ENCODE measurements around the gene SPPL2B.

Gene SPPL2B

DNA sequence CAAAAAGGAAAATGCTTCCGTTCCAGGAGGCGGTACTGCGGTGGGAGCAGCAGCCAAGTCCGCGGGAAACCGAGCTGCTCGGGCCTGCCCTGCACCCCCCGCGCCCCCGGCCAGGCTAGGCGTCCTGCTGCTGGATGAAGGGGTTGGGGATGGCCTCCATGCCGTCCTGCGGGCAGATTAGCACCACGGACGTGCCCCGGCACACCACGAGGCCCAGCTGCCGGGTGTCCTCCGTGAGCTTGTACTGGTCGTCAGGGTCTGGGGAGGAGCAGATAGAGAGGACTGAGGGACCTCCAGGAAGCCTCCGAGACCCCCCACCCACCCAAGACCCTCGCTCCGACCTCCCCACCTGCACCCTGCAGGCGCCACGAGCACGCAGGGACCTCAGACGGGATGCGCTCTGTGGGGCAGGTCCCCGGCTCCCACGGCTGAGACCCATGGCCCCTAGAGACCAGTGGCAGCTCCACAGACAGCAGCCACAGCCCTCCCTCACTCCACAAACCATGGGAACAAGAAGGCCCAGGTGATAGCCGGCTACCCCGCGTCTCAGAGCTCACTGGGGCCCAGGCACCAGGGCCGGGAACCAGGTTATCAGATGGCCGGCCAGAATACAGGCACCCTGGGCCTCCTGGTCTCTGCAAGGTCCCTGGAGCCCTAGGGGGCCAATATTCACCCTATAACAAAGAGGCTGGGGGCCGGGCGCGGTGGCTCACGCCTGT is 6.8 kb upstream of the SPPL2B start:
- DNase-seq (ENCODE audit: low read depth in 2 of 2), result no peak

DNA sequence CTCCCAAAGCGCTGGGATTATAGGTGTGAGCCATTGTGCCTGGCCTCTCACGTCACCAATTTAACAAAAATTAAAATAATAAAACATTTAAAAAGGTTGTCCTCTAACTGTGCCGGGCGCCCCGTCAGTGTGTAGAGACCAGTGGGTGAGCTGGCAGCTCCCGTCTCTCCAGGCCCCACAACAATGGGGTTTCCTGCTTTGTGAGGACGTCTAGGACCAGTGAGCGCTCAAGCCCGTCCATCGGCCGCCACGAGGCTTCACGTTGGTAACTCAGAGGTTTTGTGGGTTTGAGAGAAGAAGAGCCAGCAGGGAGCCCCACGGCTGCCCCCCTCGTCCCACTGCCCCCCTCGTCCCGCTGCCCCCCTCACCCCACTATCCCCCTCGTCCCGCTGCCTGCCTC is 4.8 kb upstream of the SPPL2B start:
- DNase-seq (ENCODE audit: low read depth in 2 of 2), result no peak

DNA sequence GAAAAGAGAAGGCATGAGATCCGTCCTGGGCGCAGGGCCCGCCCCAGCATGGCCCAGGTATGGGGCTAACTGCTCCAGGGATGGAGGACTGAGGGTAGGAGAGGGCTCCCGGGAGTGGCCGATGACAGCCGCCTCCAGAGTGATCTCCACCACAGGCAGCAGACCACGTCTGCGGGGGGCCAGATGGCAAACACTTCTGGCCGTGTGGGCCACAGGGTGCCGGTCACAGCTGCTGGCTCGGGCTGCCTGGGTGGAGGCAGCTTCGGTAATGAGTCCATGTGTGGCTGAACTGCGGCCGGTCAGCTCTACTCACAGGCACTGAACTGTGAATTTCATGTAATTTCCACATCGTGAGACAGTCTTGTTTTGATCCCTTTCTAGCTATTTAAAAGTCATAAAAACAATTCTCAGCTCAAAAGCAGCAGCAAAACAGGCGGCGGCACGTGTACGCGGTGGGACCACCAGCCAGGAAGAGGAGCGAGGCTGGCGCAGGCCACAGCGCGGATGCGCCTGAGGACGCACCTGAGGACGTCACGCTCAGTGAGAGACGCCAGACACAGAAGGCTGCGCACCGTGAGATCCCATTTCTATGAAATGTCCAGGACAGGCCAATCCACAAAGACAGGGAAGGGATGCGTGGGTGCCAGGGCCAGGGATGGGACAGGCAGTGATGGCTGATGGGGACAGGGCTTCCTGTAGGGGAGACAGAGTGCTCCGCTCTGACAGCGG is 4.1 kb upstream of the SPPL2B start:
- no peak for DNase-seq (ENCODE audit: low read depth in 2 of 2)

DNA sequence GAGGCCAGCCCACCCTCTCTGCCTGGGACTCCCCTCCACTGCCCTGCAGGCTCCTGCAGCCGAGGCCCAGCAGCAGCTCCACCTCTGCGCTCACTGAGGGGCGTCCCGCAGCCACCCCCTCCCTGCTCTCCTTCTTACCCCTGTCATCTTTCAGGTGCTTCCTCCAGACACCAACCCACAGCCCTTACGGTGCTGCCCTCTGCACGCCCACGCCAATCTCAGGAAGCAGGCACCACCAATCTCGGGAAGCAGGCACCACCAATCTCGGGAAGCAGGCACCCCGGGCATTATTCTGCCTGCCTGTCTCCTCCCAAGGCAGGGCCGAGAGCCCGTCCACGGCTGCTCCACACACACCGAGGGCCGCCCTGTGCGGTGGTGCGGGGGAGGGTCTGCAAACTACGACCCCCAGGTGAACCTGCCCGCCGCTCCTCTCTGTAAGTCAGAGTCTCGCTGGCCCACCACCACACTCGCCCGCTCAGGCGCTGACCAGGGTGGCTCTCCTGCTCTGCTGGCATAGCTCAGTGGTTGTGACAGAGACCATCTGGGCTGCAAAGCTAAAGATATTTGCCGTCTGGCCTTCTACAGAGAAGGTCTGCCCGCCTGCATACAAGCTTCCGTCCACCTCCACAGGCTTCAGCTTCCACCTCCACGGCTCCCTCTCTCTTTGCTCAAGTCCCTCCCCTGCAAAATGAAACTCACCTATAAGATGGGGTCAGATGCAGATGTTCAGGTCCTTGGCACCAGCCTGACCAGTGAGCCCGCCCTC is 3.0 kb upstream of the SPPL2B start:
- DNase-seq (ENCODE audit: low read depth in 2 of 2), result no peak

DNA sequence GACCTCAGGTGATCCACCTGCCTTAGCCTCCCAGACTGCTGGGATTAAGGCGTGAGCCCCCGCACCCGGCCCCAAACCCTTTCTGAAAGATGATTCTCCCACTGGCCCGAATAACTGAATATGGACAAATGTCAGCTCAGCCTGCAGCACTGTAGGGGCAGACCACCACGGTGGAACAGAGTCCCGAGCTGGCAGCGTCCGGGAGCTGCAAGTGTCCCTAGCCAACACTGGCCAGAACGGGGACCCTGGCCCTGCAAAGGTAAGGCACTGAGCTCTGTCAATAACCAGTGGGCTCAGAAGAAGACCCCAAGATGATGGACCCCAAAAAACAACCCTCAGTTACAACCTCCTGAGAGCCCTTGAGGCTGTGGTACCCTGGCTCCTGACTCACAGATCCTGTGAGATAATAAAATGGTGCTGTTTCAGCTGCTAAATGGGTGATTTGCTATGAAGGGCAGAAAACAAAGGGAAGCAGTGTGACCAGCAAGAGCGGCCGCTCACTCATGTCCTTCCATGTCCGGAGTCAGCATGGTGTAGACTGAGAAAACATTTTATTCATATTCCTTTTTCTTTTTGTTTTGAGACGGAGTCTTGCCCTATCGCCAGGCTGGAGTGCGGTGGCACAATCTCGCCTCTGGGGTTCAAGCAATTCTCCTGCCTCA is 1.7 kb upstream of the SPPL2B start:
- no peak for DNase-seq (ENCODE audit: low read depth in 2 of 2)

DNA sequence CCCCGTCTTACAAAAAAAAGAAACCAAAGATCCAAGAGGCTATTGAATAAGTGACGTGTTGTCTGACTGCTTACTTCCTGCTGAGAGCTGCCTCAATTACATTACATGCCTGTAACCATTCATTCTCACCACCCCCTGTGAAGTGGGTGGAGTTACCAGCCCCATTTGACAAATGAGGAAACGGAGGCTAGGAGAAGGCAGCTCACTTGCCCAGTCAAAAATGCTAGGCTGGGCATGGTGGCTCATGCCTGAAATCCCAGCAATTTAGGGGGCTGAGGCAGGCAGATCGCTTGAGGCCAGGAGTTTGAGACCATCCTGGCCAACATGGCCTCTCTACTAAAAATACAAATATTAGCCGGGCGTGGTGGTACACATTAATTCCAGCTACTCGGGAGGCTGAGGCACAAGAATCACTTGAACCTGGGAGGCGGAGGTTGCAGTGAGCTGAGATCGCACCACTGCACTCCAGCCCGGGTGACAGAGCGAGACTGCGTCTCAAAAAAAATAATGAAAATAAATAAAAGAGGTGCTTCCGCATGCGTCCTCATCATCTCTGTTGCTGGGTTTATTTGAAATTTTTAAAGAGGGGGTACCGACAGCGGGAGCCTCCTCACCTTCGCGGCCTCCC is 597 bp upstream of the SPPL2B start:
- peak; percentile 39 to 42 for DNase-seq (ENCODE audit: low read depth in 2 of 2)

DNA sequence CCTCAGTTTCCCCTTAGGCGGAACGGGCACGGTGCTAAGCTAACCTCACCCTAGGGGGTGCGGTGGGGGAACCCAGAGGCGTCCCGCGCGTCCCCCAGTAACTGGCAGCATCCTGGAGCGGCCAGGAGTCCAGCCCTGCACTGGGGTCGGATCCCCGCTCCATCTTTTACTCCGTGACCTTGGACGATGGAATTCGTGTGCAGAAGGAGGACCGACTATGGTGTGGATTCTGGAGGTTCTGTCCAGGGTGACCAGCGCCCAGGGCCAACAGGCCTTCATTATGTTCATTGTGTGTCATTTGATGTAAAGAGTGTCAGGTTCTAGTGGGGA is 630 bp downstream of the SPPL2B start:
- DNase-seq (ENCODE audit: low read depth in 2 of 2), result no peak

DNA sequence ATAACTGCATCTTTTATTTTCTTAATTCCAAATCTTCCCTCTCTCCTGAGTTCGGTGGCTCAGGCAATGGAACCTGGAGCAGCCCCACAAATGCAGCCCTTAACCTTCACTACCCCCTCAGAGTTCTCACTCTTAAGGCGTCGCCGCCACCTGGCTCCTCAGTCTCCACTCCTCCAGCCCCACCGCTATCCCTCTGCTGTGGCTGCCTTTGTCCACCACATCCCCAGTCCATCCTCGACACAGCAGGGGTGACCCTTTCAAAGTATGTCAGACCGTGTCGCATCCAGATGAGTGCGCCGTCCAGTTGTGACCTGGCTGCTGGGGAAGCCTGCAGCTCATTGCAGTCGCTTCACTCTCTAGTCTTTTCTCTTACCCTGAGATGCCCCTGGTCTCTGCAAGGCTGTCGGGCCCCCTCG is 1.0 kb downstream of the SPPL2B start:
- DNase-seq (ENCODE audit: low read depth in 2 of 2), result no peak

DNA sequence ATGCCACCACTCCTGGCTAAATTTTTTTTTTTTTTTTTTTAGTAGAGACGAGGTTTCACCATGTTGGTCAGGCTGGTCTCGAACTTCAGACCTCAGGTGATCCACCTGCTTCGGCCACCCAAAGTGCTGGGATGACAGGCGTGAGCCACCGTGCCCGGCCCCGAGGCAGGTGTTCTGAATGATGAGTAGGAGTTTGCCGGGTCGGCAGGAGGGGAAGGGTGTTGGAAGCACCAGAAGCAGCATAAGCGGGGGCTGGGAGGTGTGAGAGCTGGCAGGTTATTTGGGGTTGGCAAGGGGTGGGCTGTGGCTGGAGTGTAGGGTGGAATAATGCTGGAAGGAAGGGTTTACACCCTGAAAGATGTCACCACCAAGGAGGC is 1.8 kb downstream of the SPPL2B start:
- no peak for DNase-seq (ENCODE audit: low read depth in 2 of 2)

DNA sequence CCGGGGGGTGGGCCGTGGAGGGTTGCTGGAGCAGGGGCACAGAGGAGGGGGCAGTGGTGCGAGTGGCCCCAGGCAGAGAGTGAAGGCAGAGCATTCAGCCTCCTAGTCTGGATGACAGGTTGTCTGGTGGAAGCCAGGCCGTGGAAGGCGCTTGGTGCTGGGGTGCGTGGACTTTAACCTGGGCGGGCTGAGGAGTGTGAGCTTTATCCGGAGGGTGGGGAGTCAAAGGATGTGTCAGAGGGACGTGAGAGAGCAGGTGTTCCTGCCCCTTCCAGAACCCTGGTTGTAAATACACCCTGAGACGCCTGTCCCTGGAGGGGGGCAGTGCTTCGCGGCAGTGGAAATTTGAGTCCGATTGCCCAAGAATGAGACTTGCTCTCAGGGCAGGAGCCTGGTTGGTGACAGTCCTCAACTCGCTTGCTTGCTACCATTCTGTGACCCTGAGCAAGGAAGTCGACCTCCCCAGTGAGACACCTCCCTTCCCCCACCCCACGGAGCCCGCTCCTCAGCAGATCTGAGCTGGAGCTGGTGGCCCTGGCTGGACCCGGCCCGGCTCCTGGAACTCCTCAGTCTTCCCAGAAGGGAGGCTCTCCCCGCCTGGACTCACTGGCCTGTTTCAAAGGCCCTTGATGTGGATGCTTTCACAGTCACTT is 2.3 kb downstream of the SPPL2B start:
- DNase-seq (ENCODE audit: low read depth in 2 of 2), result no peak

DNA sequence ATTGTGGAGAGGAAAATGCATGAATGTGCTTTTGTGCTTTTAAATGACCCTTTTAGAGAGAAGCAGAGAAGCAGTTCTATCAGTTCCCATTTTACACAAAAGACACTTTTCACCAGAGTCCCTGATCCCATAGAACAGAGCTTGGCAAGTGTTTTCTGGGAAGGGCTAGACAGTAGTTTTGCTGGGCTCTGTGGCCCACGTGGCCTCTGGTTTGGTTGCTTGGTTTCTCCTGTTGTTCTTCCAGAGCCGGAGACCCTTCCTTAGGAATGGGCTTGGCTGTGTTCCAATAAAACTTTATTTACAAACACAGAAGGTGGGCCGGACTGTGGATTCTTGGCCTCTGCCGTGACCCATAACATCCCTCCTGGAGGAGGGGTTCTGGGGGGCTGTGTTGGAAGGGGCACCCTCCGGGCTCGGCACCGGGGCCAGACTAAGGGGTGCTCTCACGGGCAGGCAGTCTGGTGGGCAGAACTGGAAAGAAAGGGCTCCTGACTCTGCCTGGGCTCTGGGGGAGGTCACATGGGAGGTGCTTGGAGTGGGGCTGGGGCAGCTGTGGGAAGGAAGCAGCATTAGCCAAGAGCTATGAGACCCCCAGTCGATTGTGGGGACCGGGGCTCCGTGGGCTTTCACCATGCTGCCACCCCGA is 3.2 kb downstream of the SPPL2B start:
- no peak for DNase-seq (ENCODE audit: low read depth in 2 of 2)

DNA sequence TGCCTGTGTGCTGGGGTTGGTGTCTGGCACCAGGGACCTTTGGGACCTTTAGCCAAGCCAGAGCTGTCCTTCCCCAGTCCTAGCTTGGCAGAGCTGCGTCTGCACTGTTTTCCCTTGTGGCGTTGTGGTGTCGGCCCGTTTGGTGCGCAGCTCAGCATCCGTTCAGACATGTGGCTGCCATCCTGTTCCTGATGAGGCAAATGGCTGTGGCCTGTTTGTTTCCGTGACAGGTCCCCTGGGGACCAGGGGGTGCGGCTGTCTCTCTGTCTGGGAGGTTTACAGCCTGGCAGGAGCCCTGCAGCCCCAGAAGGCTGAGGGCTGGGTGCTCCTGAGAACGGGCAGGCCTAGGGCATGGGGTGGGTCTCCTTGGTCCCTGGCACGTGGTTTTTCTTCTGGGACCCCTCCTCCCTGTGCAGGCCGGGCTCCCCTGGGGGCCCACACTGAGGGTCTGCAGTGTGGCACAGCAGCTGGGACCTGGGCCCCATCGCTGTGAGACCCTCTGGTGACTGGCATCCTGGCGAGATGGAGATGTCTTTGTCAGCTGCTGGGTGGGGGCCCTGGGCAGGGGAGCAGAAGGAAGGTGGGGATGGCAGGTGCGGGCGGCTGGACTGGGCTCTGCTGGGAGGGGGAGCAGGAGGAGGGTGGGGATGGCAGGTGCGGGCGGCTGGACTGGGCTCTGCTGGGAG is 4.0 kb downstream of the SPPL2B start:
- no peak for DNase-seq (ENCODE audit: low read depth in 2 of 2)

DNA sequence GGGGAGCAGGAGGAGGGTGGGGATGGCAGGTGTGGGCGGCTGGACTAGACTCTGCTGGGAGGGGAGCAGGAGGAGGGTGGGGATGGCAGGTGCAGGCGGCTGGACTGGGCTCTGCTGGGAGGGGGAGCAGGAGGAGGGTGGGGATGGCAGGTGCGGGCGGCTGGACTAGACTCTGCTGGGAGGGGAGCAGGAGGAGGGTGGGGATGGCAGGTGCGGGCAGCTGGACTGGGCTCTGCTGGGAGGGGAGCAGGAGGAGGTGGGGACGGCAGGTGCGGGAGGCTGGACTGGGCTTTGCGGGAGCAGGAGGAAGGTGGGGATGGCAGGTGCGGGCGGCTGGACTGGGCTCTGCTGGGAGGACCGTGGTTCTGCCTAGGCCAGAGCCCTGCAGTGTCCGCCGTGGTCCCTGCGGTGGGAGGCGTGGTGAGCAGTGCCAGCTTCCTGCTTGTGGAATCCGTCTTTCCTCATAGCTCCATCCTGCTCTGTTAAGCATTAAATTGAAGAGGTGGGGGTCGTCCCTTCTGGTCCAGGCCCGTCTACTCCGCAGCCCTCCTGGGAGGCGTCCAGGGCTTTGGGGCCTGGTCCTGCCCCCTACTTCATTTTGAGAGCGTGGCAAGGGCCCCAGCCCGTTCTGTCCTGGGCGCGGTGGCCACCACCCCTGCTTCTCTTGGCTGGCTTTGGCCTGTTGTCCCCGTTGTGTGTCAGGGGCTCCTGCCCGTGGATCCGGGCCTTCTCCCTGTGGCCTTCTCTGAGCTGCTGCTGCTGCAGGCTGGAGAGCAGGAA is 4.7 kb downstream of the SPPL2B start:
- no peak for DNase-seq (ENCODE audit: low read depth in 2 of 2)

DNA sequence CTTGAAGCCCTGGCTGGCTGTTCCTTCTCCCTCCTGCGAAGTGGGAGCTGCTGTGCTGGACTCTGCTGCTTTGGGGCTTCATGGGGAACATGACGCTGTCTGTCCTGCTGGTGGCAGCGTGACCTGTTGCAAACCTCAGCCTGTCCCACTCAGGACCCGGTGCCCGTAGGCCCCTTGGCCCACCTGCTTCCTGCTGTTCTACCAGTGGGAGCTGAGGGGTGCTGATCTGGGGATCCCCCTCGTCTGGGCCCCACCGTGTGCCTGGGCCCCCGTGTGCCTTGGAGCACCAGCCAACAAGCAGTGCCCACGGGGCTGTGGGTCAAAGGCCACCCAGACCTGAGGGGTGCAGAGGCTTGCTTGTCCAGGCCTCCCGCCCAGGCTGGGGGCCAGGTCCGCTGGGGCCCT is 5.3 kb downstream of the SPPL2B start:
- no peak for DNase-seq (ENCODE audit: low read depth in 2 of 2)

DNA sequence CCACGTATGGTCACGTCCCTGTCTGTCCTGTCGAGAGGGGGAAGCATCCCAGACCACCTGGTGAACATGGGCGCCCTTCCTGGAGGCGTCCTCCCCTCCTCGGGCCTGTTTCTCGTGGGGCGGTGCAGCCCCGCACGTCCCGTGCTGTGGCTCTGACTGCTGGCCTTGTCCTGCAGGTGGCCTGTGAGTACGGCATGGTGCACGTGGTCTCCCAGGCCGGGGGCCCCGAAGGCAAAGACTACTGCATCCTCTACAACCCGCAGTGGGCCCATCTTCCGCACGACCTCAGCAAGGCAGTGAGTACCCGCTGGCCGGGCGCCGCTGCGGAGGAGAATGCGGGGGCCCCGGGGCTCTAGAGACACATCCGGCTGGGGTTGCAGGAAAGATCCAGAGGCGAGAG is 5.9 kb downstream of the SPPL2B start:
- no peak for DNase-seq (ENCODE audit: low read depth in 2 of 2)

DNA sequence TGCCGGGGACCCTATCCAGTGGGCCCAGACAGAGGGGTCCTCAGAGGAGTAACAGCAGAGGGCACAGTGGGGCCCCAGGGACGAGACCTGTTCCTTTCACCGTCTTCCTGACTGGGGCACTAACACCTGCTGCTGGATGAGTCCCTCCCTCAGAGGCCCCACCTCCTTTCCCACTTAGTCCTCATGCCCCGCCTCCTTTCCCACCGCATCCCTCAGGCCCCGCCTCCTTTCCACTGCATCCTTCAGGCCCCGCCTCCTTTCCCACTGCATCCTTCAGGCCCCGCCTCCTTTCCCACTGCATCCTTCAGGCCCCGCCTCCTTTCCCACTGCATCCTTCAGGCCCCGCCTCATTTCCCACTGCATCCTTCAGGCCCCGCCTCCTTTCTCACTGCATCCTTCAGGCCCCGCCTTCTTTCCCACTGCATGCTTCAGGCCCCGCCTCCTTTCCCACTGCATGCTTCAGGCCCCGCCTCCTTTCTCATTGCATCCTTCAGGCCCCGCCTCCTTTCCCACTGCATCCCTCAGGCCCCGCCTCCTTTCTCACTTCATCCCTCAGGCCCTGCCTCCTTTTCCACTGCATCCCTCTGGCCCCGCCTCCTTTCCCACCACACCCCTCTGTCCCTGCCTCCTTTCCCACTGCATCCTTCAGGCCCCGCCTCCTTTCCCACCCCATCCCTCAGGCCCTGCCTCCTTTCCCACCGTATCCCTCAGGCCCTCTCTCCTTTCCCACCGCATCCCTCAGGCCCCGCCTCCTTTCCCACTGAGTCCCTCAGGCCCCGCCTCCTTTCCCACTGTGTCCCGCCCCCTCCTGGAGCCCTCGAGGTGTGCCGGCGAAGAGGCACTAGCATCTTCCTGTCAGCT is 6.7 kb downstream of the SPPL2B start:
- no peak for DNase-seq (ENCODE audit: low read depth in 2 of 2)

DNA sequence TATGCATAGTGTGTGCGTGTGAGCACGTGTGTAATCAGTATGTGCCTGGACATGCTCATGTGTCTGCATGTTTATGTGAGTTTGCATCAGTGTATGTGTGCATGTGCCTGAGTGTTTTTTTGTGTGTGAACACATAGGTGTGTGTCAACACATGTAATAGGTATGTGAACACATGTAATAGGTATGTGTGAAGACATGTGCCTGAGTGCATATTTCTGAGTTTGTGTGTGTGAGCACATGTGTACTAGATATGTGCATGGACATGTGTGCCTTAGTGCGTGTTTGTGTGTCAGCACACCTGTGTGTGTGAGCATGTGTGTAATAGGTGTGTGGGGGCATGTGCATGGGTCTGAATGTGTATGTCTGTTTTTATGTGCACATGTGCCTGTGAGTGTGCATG is 7.4 kb downstream of the SPPL2B start:
- no peak for DNase-seq (ENCODE audit: low read depth in 2 of 2)

DNA sequence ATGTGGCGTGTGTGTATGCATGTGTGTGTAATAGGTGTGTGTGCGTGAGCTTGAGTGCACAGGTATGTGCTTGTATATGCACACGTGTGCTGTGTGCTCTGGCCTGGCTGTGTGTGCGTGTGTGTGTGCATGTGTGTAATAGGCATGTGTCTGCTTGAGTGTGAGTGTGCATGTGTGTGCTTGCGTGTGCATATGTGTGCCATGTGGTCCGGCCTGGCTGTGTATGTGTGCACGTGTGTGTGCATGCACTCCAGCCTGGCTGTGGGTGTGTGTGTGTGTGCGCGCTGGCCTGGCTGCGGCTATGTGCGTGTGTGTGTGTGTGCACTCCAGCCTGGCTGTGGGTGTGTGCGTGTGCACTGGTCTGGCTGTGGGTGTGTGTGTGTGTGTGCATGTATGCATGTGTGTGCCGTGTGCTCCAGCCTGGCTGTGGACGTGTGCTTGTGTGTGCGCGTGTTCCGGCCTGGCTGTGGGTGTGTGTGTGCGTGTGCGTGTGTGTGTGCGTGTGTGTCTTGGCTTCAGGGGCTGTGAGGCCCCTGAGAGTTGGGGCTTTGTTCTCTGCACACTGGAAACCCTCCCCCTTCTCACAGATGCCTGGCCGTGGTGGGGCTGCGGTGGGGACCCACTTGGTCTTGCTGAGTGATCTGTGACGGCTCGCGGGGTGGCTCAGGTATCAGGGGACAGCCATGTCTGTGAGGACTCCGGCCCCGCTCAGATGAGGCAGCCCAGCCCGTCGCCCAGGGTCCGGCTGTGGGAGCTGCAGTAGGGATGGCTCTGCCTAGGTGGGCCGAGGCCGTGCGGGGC is 8.2 kb downstream of the SPPL2B start:
- DNase-seq (ENCODE audit: low read depth in 2 of 2), result no peak
